HepG2 (cell line): ENCODE measurements around the gene NLRP5. TPM values are rescaled to one million over a fixed set of nuclear protein-coding genes. Genes with fewer than 3 reads are reported as not detected.

Experiments used
- ATAC-seq: fragments of 200-7000 bp; cut with Tn5 transposase; 3 replicates; pipeline ENCODE4 v1.9.1; 2020; ENCODE audit warnings: mild to moderate bottlenecking, moderate library complexity
- BruUV-seq: library from RNA; stranded (reverse); fragments of 400-500 nt; replicated peaks from 2 replicates; lab custom pipeline; 2021; lab: Mats Ljungman, UMichigan
- CTCF ChIA-PET: fragments of 300-600 bp; formaldehyde crosslinking; extraction: SDS; loops from one replicate; lab custom pipeline; 2021; ENCODE audit warnings: low total read pairs, inconsistent platforms, low intra/inter-chr PET ratio; lab: Yijun Ruan, JAX
- POLR2A ChIA-PET: fragments of 350-600 bp; sonication (Branson Sonifier 250); formaldehyde crosslinking; loops from one replicate; lab custom pipeline; 2020; ENCODE audit warnings: antibody characterized with exemption, inconsistent platforms; lab: Yijun Ruan, JAX
- DNase-seq: peaks from one replicate; pipeline ENCODE4 v3.0.0-alpha.2; 2015; ENCODE audit warnings: low spot score
- FAIRE-seq: peaks from 3 replicates; lab custom pipeline; 2011; peaks lifted over from hg19 to GRCh38; lab: Jason Lieb, UNC
- H2AFZ ChIP-seq: one replicate; pipeline ENCODE4 v1.6.1; 2011; ENCODE audit warnings: low read length, inconsistent platforms
- H3K27ac ChIP-seq: fragments of 300-600 bp; 3 replicates; pipeline ENCODE4 v1.8.0; 2011; ENCODE audit warnings: mixed run types, mild to moderate bottlenecking, mixed read lengths, low read length, inconsistent platforms; ENCODE audit not compliant: insufficient read depth; ENCODE audit errors: extremely low read length
- H3K27me3 ChIP-seq, 2 experiments: fragments of 200-600 bp in 1 of 2; 2 replicates in 1 of 2; 3 replicates in 1 of 2; pipeline versions ENCODE4 v1.6.0 to v1.8.0; 2011; ENCODE audit warnings: low read length in 2 of 2, mild to moderate bottlenecking in 2 of 2, moderate library complexity in 2 of 2, inconsistent platforms in 1 of 2; ENCODE audit not compliant: insufficient read depth in 2 of 2, control insufficient read depth in 1 of 2
- H3K36me3 ChIP-seq, 2 experiments: fragments of 200-600 bp in 1 of 2; replicated peaks in 1 of 2; 2 replicates in 1 of 2; 3 replicates in 1 of 2; pipeline versions ENCODE4 v1.5.1 to v1.8.0; 2011; ENCODE audit warnings: low read length in 2 of 2, inconsistent platforms in 1 of 2; ENCODE audit not compliant: insufficient read depth in 2 of 2, control insufficient read depth in 1 of 2
- H3K4me1 ChIP-seq: 2 replicates; pipeline ENCODE4 v1.5.1; 2012; ENCODE audit warnings: low read length, inconsistent platforms; ENCODE audit not compliant: insufficient read depth
- H3K4me2 ChIP-seq: 2 replicates; pipeline ENCODE4 v1.6.0; 2011; ENCODE audit warnings: low read depth, low read length, inconsistent platforms
- H3K4me3 ChIP-seq, 3 experiments: fragments of 200-600 bp in 1 of 3; sonication (generic), shearing (Covaris generic) in 1 of 3; replicated peaks in 1 of 3; 2 replicates each; pipeline ENCODE4 v1.5.1; 2011 to 2016; ENCODE audit warnings: low read length in 3 of 3, inconsistent platforms in 2 of 3, low read depth in 2 of 3, mild to moderate bottlenecking in 2 of 3, control low read depth in 1 of 3, mixed read lengths in 1 of 3; ENCODE audit not compliant: insufficient read depth in 1 of 3
- H3K79me2 ChIP-seq: one replicate; pipeline ENCODE4 v1.6.1; 2011; ENCODE audit warnings: low read length, inconsistent platforms; ENCODE audit not compliant: insufficient read depth
- H3K9ac ChIP-seq: 2 replicates; pipeline ENCODE4 v1.6.0; 2011; ENCODE audit warnings: mild to moderate bottlenecking, low read depth, low read length, inconsistent platforms; ENCODE audit not compliant: insufficient read depth
- H3K9me3 ChIP-seq: 2 replicates; pipeline ENCODE4 v1.5.1; 2012; ENCODE audit warnings: mild to moderate bottlenecking, low read length
- H4K20me1 ChIP-seq: 2 replicates; pipeline ENCODE4 v1.6.0; 2011; ENCODE audit warnings: inconsistent platforms, mild to moderate bottlenecking, low read length, moderate library complexity; ENCODE audit not compliant: insufficient read depth
- AKAP8 ChIP-seq: sonication (generic); formaldehyde crosslinking; IDR thresholded peaks from 2 replicates; pipeline ENCODE4 v1.5.1; 2020; ENCODE audit warnings: mild to moderate bottlenecking, missing genetic modification reagents
- ATF3 ChIP-seq: sonication (generic); formaldehyde crosslinking; IDR thresholded peaks from 2 replicates; pipeline ENCODE4 v1.4.0; 2020; ENCODE audit warnings: missing genetic modification reagents
- ATF7-NPFF ChIP-seq: sonication (generic); formaldehyde crosslinking; IDR thresholded peaks from 2 replicates; pipeline ENCODE4 v1.8.1; 2023; ENCODE audit warnings: mild to moderate bottlenecking, low read depth, missing genetic modification reagents, moderate library complexity
- KMT2B ChIP-seq: IDR thresholded peaks from 2 replicates; pipeline ENCODE4 v1.6.1; 2016; ENCODE audit warnings: missing genetic modification reagents, missing compliant biosample characterization
- MZF1 ChIP-seq: sonication (generic); formaldehyde crosslinking; IDR thresholded peaks from 2 replicates; pipeline ENCODE4 v1.8.1; 2023; ENCODE audit warnings: mild to moderate bottlenecking, missing genetic modification reagents, borderline replicate concordance
- NFE2L2 ChIP-seq: fragments of 150-350 bp; IDR thresholded peaks from 2 replicates; pipeline ENCODE4 v1.6.1; 2014; ENCODE audit warnings: low read length
- PITX1 ChIP-seq: sonication (generic); formaldehyde crosslinking; IDR thresholded peaks from 2 replicates; pipeline ENCODE4 v1.5.1; 2020; ENCODE audit warnings: mild to moderate bottlenecking, missing genetic modification reagents
- RBM22 ChIP-seq: fragments of 200-400 bp; formaldehyde crosslinking; optimal IDR thresholded peaks from 2 replicates; pipeline ENCODE3; 2017; ENCODE audit warnings: mild to moderate bottlenecking, low read length, moderate library complexity
- SAP130 ChIP-seq: IDR thresholded peaks from 2 replicates; pipeline ENCODE4 v1.6.1; 2016; ENCODE audit warnings: low read depth
- ZBTB7B ChIP-seq: sonication (generic); formaldehyde crosslinking; IDR thresholded peaks from 2 replicates; pipeline ENCODE4 v1.4.0; 2020; ENCODE audit warnings: missing genetic modification reagents
- ZKSCAN1 ChIP-seq: fragments of 150-350 bp; IDR thresholded peaks from 2 replicates; pipeline ENCODE4 v1.6.1; 2014; ENCODE audit warnings: low read length
- ZKSCAN5 ChIP-seq: sonication (generic); formaldehyde crosslinking; IDR thresholded peaks from 2 replicates; pipeline ENCODE4 v1.5.1; 2020; ENCODE audit warnings: mild to moderate bottlenecking, missing genetic modification reagents
- ZNF430 ChIP-seq: sonication (generic); formaldehyde crosslinking; IDR thresholded peaks from 2 replicates; pipeline ENCODE4 v1.9.0; 2021; ENCODE audit warnings: mild to moderate bottlenecking, missing genetic modification reagents
- ZNF512B ChIP-seq: sonication (generic); formaldehyde crosslinking; IDR thresholded peaks from 2 replicates; pipeline ENCODE4 v1.5.1; 2020; ENCODE audit warnings: missing genetic modification reagents, mild to moderate bottlenecking, borderline replicate concordance
- ZNF850 ChIP-seq: sonication (generic); formaldehyde crosslinking; conservative IDR thresholded peaks from 2 replicates; pipeline ENCODE4 v1.9.0; 2021; ENCODE audit warnings: mild to moderate bottlenecking, missing genetic modification reagents
- WGBS: methylation state at CpG from one replicate; pipeline ENCODE4 v1.1.6; 2017; ENCODE audit warnings: low lambda C conversion rate; 5-methylcytosine and 5-hydroxymethylcytosine counted together
- in situ Hi-C: cut with HindIII; loops from 2 replicates; pipeline ENCODE4 v1.10.0; 2017; ENCODE audit warnings: low pct_unique_long_range_greater_than_20kb; ENCODE audit not compliant: extremely low pct_ligation_motif_present
- intact Hi-C: fragments of 100-400 bp; cut with micrococcal nuclease; formaldehyde crosslinking; loops from one replicate; pipeline ENCODE4 v1.10.0; 2022; ENCODE audit not compliant: unreplicated experiment
- polyA plus RNA-seq, 8 experiments: library from polyadenylated mRNA; depleted of rRNA in 3 of 8; stranded (reverse) in 7 of 8; unstranded in 1 of 8; fragments of >200 nt; fragmentation: Illumina TruSeq in 4 of 8; extraction: Trizol in 4 of 8; gene quantifications; 2 replicates each; pipeline versions ENCODE4 v1.2.1 to v1.2.3, GENCODE V29; 2011 to 2016; ENCODE audit warnings: low read depth in 4 of 8, missing spikeins in 1 of 8, mixed read lengths in 1 of 8; ENCODE audit not compliant: insufficient read depth in 1 of 8
- total RNA-seq, 5 experiments: library from RNA; depleted of rRNA; stranded (reverse); fragments of >200 nt; fragmentation: Illumina TruSeq; extraction: Trizol; gene quantifications; 2 replicates each; pipeline ENCODE4 v1.2.3, GENCODE V29; 2016; ENCODE audit warnings: low read depth in 1 of 5

NLRP5 gene
- total and polyA plus RNA-seq, 2 of the 13 experiments (the other 11 are each of a cell fraction or from before 2014, with no cell fraction given): not detected

- TF ChIP-seq RBM22 (peak; percentile 24), ZKSCAN5 (CRISPR knock-in tag) (no peak), KMT2B (CRISPR knock-in tag) (no peak), AKAP8 (CRISPR knock-in tag) (peak; percentile 26; the same call in 1 of the 2 replicates), ZKSCAN1 (no peak)
Observed at GRCh38 chr19:56108447-56109195, 122.0 kb downstream of the NLRP5 start (continued).

GRCh38 chr19:56109226-56109625, 122.7 kb downstream of the NLRP5 start:
- Histone ChIP-seq H3K36me3 (peaks cover 6 to 13% of the 10 kb centered on the region in 2 experiments; a peak in 4 of 5 replicates), H3K27ac (no peak overlapping the region), H3K27me3 (no peaks in the 10 kb centered on the region), H2AFZ (no peak overlapping the region), H3K79me2 (peaks cover 88% of the 10 kb centered on the region), H3K9ac (no peak overlapping the region), H3K4me2 (no peak overlapping the region), H3K9me3 (no peaks in the 10 kb centered on the region), H3K4me1 (peaks cover 84% of the 10 kb centered on the region), H3K4me3 (no peak overlapping the region), H4K20me1 (peaks cover 84% of the 10 kb centered on the region)
- POLR2A ChIA-PET: interaction anchor here (3.7 kb wide), 1 partner anchor 33 kb away, joined by 55 read pairs; no protein-coding TSS in a partner anchor
- ATAC-seq: no peak
- in situ Hi-C loops: no loop called here
- intact Hi-C loops: no loop called here
- no peak for DNase-seq
- no peak for FAIRE-seq
- CTCF ChIA-PET: no interaction called here
- 95% methylated on average over 12 of the region's 13 CpGs for WGBS
- no TSS peak for BruUV-seq
- TF ChIP-seq ZNF430 (CRISPR knock-in tag): no peak
- TF ChIP-seq ZBTB7B (CRISPR knock-in tag): no peak
- no peak for TF ChIP-seq MZF1 (CRISPR knock-in tag)
- no peak for TF ChIP-seq ZNF512B (CRISPR knock-in tag)
- TF ChIP-seq PITX1 (CRISPR knock-in tag): no peak
- no peak for TF ChIP-seq ATF3
- TF ChIP-seq ZNF850: no peak
- no peak for TF ChIP-seq ATF7-NPFF (CRISPR knock-in tag)
- no peak for TF ChIP-seq NFE2L2
- no peak for TF ChIP-seq SAP130 (CRISPR knock-in tag)
